CD4-positive, alpha-beta memory T cell (primary cell): ENCODE data around the gene MAML2. TPM values are rescaled to one million over a fixed set of nuclear protein-coding genes. Genes with fewer than 3 reads are reported as not detected.

Experiments
- CTCF ChIA-PET: fragments of 350-600 bp; sonication (Branson Sonifier 250); formaldehyde crosslinking; loops from one replicate; lab custom pipeline; 2021; ENCODE audit warnings: inconsistent platforms; ENCODE audit not compliant: partially characterized antibody; lab: Charles Lee
- POLR2A ChIA-PET: fragments of 350-600 bp; sonication (Branson Sonifier 250); formaldehyde crosslinking; loops from one replicate; lab custom pipeline; 2021; ENCODE audit not compliant: partially characterized antibody; lab: Charles Lee
- DNase-seq, 5 donors: peaks; one replicate each; pipeline versions ENCODE4 v3.0.0 to v3.0.0-alpha.2; 2020 to 2022; ENCODE audit warnings: mixed read lengths in 1 of 5
- H3K27ac ChIP-seq: one replicate; pipeline ENCODE4 v1.7.0; 2013; ENCODE audit warnings: low read depth, low read length
- H3K27me3 ChIP-seq: 2 replicates; pipeline ENCODE4 v1.7.0; 2013; ENCODE audit warnings: mild to moderate bottlenecking, low read length, moderate library complexity; ENCODE audit not compliant: insufficient read depth
- H3K36me3 ChIP-seq: 2 replicates; pipeline ENCODE4 v1.7.0; 2013; ENCODE audit warnings: mild to moderate bottlenecking, low read length, moderate library complexity; ENCODE audit not compliant: insufficient read depth
- H3K4me1 ChIP-seq: 2 replicates; pipeline ENCODE4 v1.7.0; 2013; ENCODE audit warnings: mild to moderate bottlenecking, low read length, moderate library complexity; ENCODE audit not compliant: insufficient read depth
- H3K4me3 ChIP-seq, 2 donors: one replicate each; pipeline ENCODE4 v1.7.0; 2013; ENCODE audit warnings: low read length in 2 of 2, mild to moderate bottlenecking in 1 of 2
- H3K9me3 ChIP-seq, 2 donors: one replicate each; pipeline ENCODE4 v1.7.0; 2013; ENCODE audit warnings: low read length in 2 of 2, control low read depth in 1 of 2; ENCODE audit not compliant: control insufficient read depth in 1 of 2
- H3K27ac Mint-ChIP-seq, 7 donors: one replicate each; pipeline ENCODE4 v1.8.0; 2020 to 2021; ENCODE audit warnings: mixed read lengths in 7 of 7, mild to moderate bottlenecking in 6 of 7, inconsistent platforms in 3 of 7, moderate library complexity in 3 of 7
- H3K27me3 Mint-ChIP-seq, 2 donors: one replicate each; pipeline ENCODE4 v1.8.0; 2020 to 2021; ENCODE audit warnings: mixed read lengths in 2 of 2
- H3K36me3 Mint-ChIP-seq, 2 donors: one replicate each; pipeline ENCODE4 v1.8.0; 2020 to 2021; ENCODE audit warnings: mixed read lengths in 2 of 2, inconsistent platforms in 1 of 2, mild to moderate bottlenecking in 1 of 2
- H3K4me1 Mint-ChIP-seq, 4 donors: one replicate each; pipeline ENCODE4 v1.8.0; 2020 to 2021; ENCODE audit warnings: mixed read lengths in 4 of 4, mild to moderate bottlenecking in 1 of 4
- H3K4me3 Mint-ChIP-seq, 8 donors: one replicate each; pipeline ENCODE4 v1.8.0; 2020 to 2021; ENCODE audit warnings: mixed read lengths in 8 of 8, mild to moderate bottlenecking in 7 of 8, moderate library complexity in 6 of 8, inconsistent platforms in 3 of 8
- H3K9me3 Mint-ChIP-seq, 8 donors: one replicate each; pipeline ENCODE4 v1.8.0; 2020 to 2021; ENCODE audit warnings: mixed read lengths in 8 of 8, mild to moderate bottlenecking in 5 of 8, inconsistent platforms in 3 of 8, moderate library complexity in 1 of 8
- intact Hi-C: fragments of 100-400 bp; cut with micrococcal nuclease; formaldehyde crosslinking; loops from one replicate; pipeline ENCODE4 v1.15.1; 2023
- polyA plus RNA-seq, 2 donors: library from polyadenylated mRNA; unstranded; fragments of 300-500 nt; fragmentation: Illumina TruSeq; gene quantifications; one replicate each; pipeline ENCODE4 v1.2.3, GENCODE V29; 2021
- total RNA-seq, 2 experiments: library from RNA; stranded (reverse); gene quantifications; one replicate each; pipeline ENCODE4 v1.2.3, GENCODE V29; 2021

Gene MAML2
- total and polyA plus RNA-seq, 4 experiments from 2014 or later, result 1.6 to 38.3 (median 25.5) TPM

GRCh38 chr11:96256215-96257011 lies 86.6 kb downstream of the MAML2 start:
- peak overlapping the region; percentile 96 to 99 (median 97) for H3K27ac Mint-ChIP-seq
- peak overlapping the region in 1 of 2 donors; percentile 6 for H3K4me3 ChIP-seq
- no peaks in the 10 kb centered on the region for H3K36me3 ChIP-seq
- no peaks in the 10 kb centered on the region for H3K27me3 ChIP-seq
- H3K9me3 Mint-ChIP-seq, result peaks cover 0 to 2% (median 0%) of the 10 kb centered on the region in 8 donors
- H3K4me3 Mint-ChIP-seq, result peak overlapping the region; percentile 69 to 89 (median 80)
- ChIA-PET CTCF (interaction anchor here (1.2 to 5.1 kb wide), 7 partner anchors 10 to 201 kb away, joined by 3 to 81 read pairs (median 5); partner anchors contain the start of gene MAML2), POLR2A (interaction anchor here (0.6 to 5.1 kb wide), 14 partner anchors 8 to 133 kb away, joined by 3 to 76 read pairs (median 4); partner anchors contain the start of genes CCDC82 and MAML2)
- no peak for DNase-seq
- H3K4me1 ChIP-seq, result peaks cover 92% of the 10 kb centered on the region
- H3K9me3 ChIP-seq, result no peaks in the 10 kb centered on the region
- peak overlapping the region; percentile 74 for H3K27ac ChIP-seq
- H3K4me1 Mint-ChIP-seq, result peaks cover 69 to 96% (median 83%) of the 10 kb centered on the region in 4 donors
- H3K27me3 Mint-ChIP-seq, result no peaks in the 10 kb centered on the region
- intact Hi-C loops, result no loop called here
- peaks cover 4% of the 10 kb centered on the region in 2 donors for H3K36me3 Mint-ChIP-seq

- H3K4me3 ChIP-seq, result peak overlapping the region in 1 of 2 donors; percentile 13
- Mint-ChIP-seq H3K27ac (peak overlapping the region in 6 of 7 donors; percentile 39 to 97 (median 88)), H3K9me3 (peaks cover 0 to 2% (median 0%) of the 10 kb centered on the region in 8 donors), H3K27me3 (no peaks in the 10 kb centered on the region), H3K36me3 (peaks cover 4 to 8% of the 10 kb centered on the region in 2 donors), H3K4me3 (peak overlapping the region; percentile 2 to 85 (median 76)), H3K4me1 (peaks cover 67 to 94% (median 82%) of the 10 kb centered on the region in 4 donors)
- no peaks in the 10 kb centered on the region for H3K36me3 ChIP-seq
- intact Hi-C loops, result loop anchor here (1.0 kb wide), 2 partner anchors 12 kb away; no protein-coding TSS in a partner anchor
- H3K27me3 ChIP-seq, result no peaks in the 10 kb centered on the region
- ChIA-PET CTCF (interaction anchor here (1.1 to 5.1 kb wide), 6 partner anchors 12 to 200 kb away, joined by 4 to 81 read pairs (median 7); partner anchors contain the start of gene MAML2), POLR2A (interaction anchor here (0.6 to 5.1 kb wide), 14 partner anchors 12 to 1166 kb away, joined by 3 to 76 read pairs (median 4); partner anchors contain the start of gene MAML2)
- H3K4me1 ChIP-seq, result peaks cover 83% of the 10 kb centered on the region
- DNase-seq, result peak in 3 of 5 donors; percentile 16 to 47 (median 32)
- peak overlapping the region; percentile 5 for H3K27ac ChIP-seq
- no peaks in the 10 kb centered on the region for H3K9me3 ChIP-seq
These were observed 88.1 kb downstream of the MAML2 start for GRCh38 chr11:96254854-96255253.

- intact Hi-C loops, result loop anchor here (1.0 kb wide), 2 partner anchors 11 to 13 kb away; no protein-coding TSS in a partner anchor
- H3K27me3 Mint-ChIP-seq, result no peaks in the 10 kb centered on the region
These were observed 88.9 kb downstream of the MAML2 start for GRCh38 chr11:96254087-96254486.

GRCh38 chr11:96246718-96247552 lies 96.1 kb downstream of the MAML2 start:
- DNase-seq, result no peak
- no peaks in the 10 kb centered on the region for H3K27me3 Mint-ChIP-seq
- CTCF ChIA-PET, result interaction anchor here (0.9 to 1.1 kb wide), 3 partner anchors 10 to 192 kb away, joined by 3 to 4 read pairs (median 3); partner anchors contain the start of gene MAML2
- Histone ChIP-seq H3K27ac (no peak overlapping the region), H3K36me3 (no peaks in the 10 kb centered on the region), H3K27me3 (no peaks in the 10 kb centered on the region), H3K4me3 (no peak overlapping the region), H3K9me3 (no peaks in the 10 kb centered on the region), H3K4me1 (peaks cover 52% of the 10 kb centered on the region)
- H3K4me3 Mint-ChIP-seq, result peak overlapping the region in 6 of 8 donors; percentile 6 to 58 (median 30)
- H3K9me3 Mint-ChIP-seq, result peaks cover 0 to 3% (median 0%) of the 10 kb centered on the region in 8 donors
- H3K4me1 Mint-ChIP-seq, result peaks cover 46 to 82% (median 68%) of the 10 kb centered on the region in 4 donors
- POLR2A ChIA-PET, result interaction anchor here (0.7 to 1.0 kb wide), 3 partner anchors 11 to 94 kb away, joined by 3 read pairs; no protein-coding TSS in a partner anchor
- intact Hi-C loops, result loop anchor here (10.0 kb wide), 1 partner anchor 412 kb away; no protein-coding TSS in a partner anchor
- H3K27ac Mint-ChIP-seq, result peak overlapping the region; percentile 60 to 88 (median 79)
- H3K36me3 Mint-ChIP-seq, result peaks cover 6 to 7% of the 10 kb centered on the region in 2 donors

More at GRCh38 chr11:96254087-96254486, 88.9 kb downstream of the MAML2 start:
- Histone ChIP-seq H3K4me1 (peaks cover 75% of the 10 kb centered on the region), H3K27me3 (no peaks in the 10 kb centered on the region), H3K9me3 (no peaks in the 10 kb centered on the region), H3K4me3 (peak overlapping the region in 1 of 2 donors; percentile 36), H3K36me3 (no peaks in the 10 kb centered on the region), H3K27ac (peak overlapping the region; percentile 8)
- H3K36me3 Mint-ChIP-seq, result peaks cover 8% of the 10 kb centered on the region in 2 donors
- peak; percentile 28 to 50 (median 47) for DNase-seq
- peaks cover 68 to 94% (median 83%) of the 10 kb centered on the region in 4 donors for H3K4me1 Mint-ChIP-seq
- peak overlapping the region; percentile 69 to 92 (median 84) for H3K4me3 Mint-ChIP-seq
- CTCF ChIA-PET, result interaction anchor here (0.7 to 5.1 kb wide), 6 partner anchors 10 to 199 kb away, joined by 3 to 81 read pairs (median 6); partner anchors contain the start of gene MAML2
- POLR2A ChIA-PET, result interaction anchor here (0.8 to 5.1 kb wide), 10 partner anchors 11 to 1165 kb away, joined by 3 to 76 read pairs (median 5); partner anchors contain the start of gene MAML2
- peak overlapping the region; percentile 73 to 97 (median 91) for H3K27ac Mint-ChIP-seq
- H3K9me3 Mint-ChIP-seq, result peaks cover 0 to 2% (median 0%) of the 10 kb centered on the region in 8 donors

GRCh38 chr11:96242971-96243647 lies 99.9 kb downstream of the MAML2 start:
- H3K27me3 Mint-ChIP-seq, result no peaks in the 10 kb centered on the region
- H3K27ac Mint-ChIP-seq, result peak overlapping the region; percentile 88 to 97 (median 93)
- H3K4me3 Mint-ChIP-seq, result peak overlapping the region; percentile 85 to 93 (median 90)
- H3K4me3 ChIP-seq, result peak overlapping the region; percentile 33 to 57
- peak overlapping the region; percentile 63 for H3K27ac ChIP-seq
- intact Hi-C loops, result loop anchor here (1.0 to 10.0 kb wide), 4 partner anchors 11 to 408 kb away; no protein-coding TSS in a partner anchor
- ChIA-PET CTCF (interaction anchor here (0.6 to 4.8 kb wide), 14 partner anchors 10 to 211 kb away, joined by 3 to 78 read pairs (median 4); partner anchors contain the start of gene MAML2), POLR2A (interaction anchor here (0.6 to 3.9 kb wide), 25 partner anchors 10 to 230 kb away, joined by 3 to 53 read pairs (median 4); partner anchors contain the start of genes CCDC82, JRKL and MAML2)
- no peaks in the 10 kb centered on the region for H3K9me3 ChIP-seq
- peaks cover 47% of the 10 kb centered on the region for H3K4me1 ChIP-seq
- peaks cover 0 to 3% (median 0%) of the 10 kb centered on the region in 8 donors for H3K9me3 Mint-ChIP-seq
- H3K27me3 ChIP-seq, result no peaks in the 10 kb centered on the region
- peaks cover 0 to 3% of the 10 kb centered on the region in 2 donors for H3K36me3 Mint-ChIP-seq
- peaks cover 28 to 57% (median 48%) of the 10 kb centered on the region in 4 donors for H3K4me1 Mint-ChIP-seq
- H3K36me3 ChIP-seq, result no peaks in the 10 kb centered on the region
- DNase-seq, result peak; percentile 65 to 89 (median 68)
